Activated effector memory CD4-positive, alpha-beta T cell treated with Interleukin-2 at 50 U/mL for 16 hours (primary cell): Measurements from ENCODE around the gene EIF3A.
A peak's percentile ranks its signal among the peaks of the same experiment; 100 is the strongest.
"Not testable (repeated sequence)": the region's sequence is repeated elsewhere in the genome, so short reads cannot be mapped to it uniquely, and the experiment has no call there.

Experiments used
- DNase-seq: peaks from one replicate; pipeline ENCODE4 v3.0.0-alpha.2; 2020

EIF3A gene

GRCh38 chr10:119098576-119098975, 18.0 kb upstream of the EIF3A start:
- DNase-seq, result no peak

DNA sequence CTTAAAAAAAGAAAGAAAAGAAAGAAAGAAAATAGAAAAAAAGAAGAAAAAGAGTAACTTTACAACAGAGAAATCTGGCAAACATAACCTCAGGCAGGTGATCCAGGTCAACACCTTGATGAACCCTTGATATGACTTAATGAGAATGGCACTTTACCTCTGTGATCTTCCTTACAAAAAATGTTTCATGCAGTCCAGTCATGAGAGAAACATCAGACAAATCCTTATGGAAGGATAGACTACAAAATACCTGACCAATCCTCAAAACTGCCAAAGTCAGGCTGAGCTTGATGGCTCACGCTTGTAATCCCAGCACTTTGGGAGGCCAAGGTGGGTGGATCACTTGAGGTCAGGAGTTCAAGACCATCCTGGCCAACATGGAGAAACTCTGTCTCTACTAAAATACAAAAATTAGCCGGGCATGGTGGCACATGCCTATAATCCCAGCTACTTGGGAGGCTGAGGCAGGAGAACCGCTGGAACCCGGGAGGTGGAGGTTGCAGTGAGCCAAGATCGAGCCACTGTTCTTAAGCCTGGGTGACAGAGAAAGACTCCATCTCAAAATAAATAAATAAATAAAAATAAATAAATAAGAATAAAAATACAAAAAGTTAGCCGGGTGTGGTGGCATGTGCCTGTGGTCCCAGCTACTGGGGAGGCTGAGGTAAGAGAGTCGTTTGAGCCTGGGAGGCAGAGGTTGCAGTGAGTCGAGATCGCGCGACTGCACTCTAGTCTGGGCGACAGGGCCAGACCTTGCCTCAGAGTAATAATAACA, 16.2 kb upstream of the EIF3A start:
- DNase-seq, result not testable (repeated sequence)

- DNase-seq, result no peak
These were observed 15.0 kb upstream of the EIF3A start for GRCh38 chr10:119095640-119096039.

DNA sequence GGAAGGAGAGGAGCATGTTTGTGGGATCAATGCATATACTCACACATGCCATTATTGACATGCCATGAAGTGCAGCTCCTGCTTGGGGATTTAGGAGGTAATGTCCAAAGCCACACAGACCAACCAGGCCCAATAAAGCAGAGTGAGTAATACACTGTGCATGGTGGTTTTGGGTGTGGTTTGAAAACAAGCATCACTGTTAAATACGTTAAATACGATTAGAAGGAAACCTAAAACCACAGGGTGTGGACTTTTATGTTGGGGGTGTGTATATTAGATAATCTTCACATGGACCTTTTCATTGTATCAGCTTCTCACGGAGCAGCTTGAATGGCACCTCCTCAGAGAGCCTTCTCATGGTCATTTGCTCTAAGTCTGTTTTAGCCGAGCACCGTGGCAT, 10.4 kb upstream of the EIF3A start:
- peak; percentile 47 for DNase-seq

GRCh38 chr10:119090026-119090795, 9.6 kb upstream of the EIF3A start:
- DNase-seq, result peak; percentile 58

GRCh38 chr10:119087271-119087882, 6.8 kb upstream of the EIF3A start:
- no peak for DNase-seq

GRCh38 chr10:119084896-119085295, 4.3 kb upstream of the EIF3A start:
- no peak for DNase-seq

DNA sequence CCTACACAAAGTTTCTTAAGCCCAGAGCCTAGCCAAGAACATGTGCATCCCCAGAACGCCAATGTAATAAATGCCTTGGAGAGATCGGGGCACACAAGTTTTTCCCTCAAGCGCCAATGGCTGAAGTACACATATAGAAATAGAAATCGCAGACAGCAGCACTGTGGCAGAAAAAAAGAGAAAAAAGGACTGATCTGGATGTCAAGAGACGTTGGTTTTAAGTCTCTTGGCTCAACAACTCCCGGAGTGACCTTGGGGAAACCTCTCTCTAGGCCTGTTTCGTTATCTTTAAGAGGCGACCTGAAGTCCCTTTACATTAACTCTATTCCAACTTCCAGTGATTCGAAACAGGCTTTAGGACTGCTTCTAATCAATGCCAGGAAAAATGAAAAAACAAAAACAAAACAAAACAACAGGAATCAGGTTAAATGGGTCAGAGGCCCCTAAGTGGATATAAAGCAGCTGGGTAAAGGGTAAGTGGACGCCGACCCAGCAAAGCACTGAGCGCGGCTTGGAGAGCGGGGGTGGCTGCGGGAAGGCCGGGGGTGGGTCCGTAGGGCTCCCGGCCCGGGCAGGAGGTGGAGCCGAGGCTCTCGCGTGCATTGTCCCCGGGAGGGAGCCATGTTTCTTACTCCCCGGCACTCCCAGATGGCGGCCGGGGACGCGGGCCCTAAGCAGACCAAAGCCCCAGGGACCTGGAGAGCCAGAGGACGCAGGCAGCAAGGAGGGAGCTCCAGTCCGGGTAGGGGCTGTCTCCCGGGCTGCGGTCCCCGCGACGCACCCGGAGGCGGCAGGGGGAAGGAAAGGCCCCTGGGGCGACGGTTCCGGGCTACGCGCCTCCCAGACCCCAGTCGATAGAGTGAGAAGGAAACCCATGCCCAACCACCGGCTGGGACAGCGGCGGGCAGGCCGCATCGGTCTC, 757 bp downstream of the EIF3A start:
- DNase-seq, result peak; percentile 57

GRCh38 chr10:119078422-119079179, 2.0 kb downstream of the EIF3A start:
- DNase-seq, result no peak

- DNase-seq, result no peak
These were observed 7.0 kb downstream of the EIF3A start for GRCh38 chr10:119073584-119073983.

DNA sequence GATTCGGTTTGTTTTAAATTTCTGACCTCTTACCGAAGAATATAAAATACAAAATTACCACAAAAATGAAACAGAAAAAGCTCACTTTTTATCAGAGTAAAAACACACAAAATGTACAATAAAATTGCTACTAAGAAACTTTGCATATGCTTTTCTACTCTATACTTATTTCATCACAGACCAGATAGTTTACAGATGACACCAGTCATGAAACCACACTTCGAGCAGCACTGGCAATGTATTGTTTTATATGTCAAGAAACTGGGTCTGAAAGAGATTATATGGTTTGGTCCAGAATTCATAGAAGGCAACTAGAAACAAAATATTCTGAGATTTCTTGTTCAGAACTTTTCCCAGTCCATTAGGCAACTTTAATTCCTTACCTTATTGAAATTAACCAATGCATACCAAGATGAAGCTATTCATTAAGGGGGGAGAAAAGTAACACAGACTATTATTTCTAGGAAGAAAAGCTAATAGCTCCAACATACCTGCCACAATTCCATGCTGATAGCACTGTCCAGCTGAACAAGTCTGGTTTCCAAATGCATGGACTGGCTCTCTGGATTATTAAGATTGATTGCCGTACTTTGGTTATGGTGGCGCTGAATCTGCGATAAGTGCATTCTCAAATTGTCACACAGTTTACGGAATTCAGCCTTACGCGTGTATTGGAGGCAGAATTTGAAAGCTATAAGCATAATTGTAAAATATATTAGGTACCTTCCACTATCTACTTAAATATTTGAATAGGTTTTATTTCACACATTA, 10.0 kb downstream of the EIF3A start:
- no peak for DNase-seq

GRCh38 chr10:119061926-119062325, 18.7 kb downstream of the EIF3A start:
- no peak for DNase-seq

DNA sequence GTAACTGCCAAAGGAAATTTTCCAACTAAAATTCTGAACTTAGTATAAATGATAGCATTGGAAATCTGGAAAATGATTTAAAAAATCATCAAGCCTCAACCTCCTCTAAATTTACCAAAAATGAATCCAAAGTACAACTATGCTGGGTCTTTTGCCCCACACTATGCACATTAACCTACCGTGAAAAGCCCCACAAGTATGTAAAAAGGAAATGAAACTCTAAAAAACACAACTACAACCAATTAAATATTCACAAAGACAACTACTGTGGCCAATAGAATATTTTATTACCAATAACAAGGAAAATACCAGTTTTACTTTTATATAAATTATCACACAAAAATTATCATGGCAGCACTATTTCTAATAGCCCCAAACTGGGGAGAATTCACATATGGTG, 19.3 kb downstream of the EIF3A start:
- DNase-seq, result no peak

- DNase-seq, result no peak
These were observed 20.5 kb downstream of the EIF3A start for GRCh38 chr10:119060107-119060506.

DNA sequence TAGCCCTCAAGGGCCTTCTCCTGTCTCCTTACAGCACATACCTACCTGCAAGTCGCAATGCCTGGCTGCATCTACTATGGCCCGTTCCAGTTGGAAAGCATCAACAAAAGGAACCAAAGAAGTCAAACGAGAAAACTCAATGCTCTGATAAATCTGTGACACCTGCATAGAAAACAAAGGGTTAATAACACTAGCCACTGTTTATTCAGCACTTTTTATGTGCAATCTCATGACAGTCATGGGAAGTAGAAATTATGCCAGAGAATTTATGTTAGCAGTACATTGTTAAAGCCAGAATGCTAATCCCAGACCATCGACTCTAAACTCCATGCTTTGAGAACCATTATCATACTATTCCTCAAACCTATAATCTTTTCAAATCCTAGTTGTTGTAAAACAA, 21.1 kb downstream of the EIF3A start:
- DNase-seq, result no peak

GRCh38 chr10:119058010-119058409, 22.6 kb downstream of the EIF3A start:
- no peak for DNase-seq

DNA sequence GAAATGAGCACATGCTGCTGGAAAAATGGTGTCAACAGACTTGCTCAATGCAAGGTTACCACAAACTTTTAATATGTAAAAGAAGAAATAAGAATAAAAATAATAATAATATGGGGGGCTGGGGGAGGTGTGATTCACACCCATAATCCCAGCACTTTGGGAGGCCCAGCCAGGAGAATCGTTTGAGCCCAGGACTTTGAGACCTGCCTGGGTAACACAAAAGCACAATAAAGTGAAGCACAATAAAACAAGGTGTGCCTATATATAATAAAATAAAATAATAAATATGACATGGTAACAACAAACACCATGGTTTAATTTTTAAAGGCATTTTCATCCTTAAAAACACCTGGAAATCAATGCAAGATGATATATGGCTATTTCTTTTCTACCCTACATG, 25.1 kb downstream of the EIF3A start:
- no peak for DNase-seq

GRCh38 chr10:119051775-119052174, 28.8 kb downstream of the EIF3A start:
- no peak for DNase-seq

DNA sequence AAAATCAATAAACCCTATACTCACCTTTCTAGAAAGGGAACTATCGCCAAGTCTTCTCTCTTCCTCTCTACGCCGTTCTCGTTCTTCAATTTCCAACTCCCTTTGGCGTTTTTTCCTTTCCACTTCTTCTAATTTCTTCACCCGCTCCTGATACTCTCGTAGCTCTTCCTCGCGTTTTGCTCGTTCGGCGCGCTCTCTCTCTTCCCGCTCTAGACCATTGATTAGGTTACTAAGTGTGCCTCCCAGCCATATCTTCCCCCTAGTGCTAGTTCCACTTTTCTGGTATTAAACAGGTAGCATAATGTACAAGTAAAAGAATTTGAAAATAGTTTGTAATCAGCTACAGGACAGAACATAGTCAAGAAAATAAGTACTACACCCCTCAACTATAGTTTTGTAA, 30.8 kb downstream of the EIF3A start:
- DNase-seq, result no peak

- DNase-seq, result no peak
These were observed 31.3 kb downstream of the EIF3A start for GRCh38 chr10:119049361-119049760.

DNA sequence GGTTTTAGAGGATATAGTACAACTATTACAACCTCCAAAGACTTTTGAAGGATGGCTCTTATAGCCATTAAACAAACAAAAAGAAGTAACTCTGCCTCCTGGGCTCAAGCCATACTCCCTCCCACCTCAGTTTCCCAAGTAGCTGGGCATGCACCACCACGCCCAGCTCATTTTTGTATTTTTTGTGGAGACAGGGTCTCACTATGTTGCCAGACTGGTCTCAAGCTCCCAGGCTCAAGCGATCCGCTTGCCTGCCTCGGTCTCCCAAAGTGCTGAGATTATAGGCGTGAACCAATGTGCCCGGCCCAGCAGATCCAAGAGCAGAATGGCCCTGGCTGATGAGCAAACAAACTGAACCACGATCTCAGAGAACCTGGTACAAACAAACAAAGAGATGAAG, 35.1 kb downstream of the EIF3A start:
- DNase-seq, result no peak
